ENCODE data around the gene PTPN7.

Gene PTPN7

DNA sequence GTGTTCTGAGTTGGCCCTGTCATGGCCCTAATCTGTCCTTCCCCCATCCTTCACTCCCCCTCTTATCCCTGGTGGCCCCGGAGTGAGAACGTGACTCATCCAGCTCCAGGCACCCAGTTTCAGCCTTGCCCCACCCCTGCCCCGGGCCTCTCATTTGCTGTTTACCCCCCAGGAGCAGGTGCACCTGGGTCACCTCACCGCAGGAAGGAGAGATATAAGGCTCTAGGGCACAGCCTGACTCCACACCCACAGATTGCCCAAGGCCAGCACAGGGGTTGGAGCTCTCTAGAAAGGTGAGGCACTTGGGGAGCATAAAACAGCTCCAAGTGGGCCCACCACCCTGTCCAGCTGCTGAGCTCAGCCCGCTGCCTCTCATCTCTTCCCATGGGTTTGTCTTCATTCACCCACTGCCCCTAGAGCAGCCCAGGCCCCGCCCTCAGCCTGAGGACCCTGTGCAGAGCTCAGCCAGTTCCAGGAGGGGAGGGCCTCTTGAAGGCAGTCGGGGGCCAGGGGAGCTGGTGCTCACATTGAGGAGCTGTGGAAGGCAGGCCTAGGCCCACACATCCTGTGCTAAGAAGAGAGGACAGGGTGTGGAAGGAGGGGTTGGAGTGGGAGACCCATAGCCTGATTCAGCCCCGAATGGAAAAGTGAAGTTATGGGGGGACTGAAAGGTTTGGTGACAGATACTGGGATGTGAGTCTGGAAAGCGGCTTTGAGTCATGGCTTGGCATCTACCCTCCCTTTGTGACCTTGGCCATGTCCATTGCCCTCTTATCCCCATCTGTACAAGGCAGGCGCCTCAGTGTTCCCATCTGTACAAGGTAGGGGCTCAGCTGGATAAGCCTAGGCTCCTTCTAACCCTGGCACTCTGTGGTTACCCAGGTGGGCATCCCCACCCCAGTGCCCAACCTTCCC lies 53.8 kb downstream of the PTPN7 start:
- DNase-seq (ENCODE audit: low read depth), result no peak

DNA sequence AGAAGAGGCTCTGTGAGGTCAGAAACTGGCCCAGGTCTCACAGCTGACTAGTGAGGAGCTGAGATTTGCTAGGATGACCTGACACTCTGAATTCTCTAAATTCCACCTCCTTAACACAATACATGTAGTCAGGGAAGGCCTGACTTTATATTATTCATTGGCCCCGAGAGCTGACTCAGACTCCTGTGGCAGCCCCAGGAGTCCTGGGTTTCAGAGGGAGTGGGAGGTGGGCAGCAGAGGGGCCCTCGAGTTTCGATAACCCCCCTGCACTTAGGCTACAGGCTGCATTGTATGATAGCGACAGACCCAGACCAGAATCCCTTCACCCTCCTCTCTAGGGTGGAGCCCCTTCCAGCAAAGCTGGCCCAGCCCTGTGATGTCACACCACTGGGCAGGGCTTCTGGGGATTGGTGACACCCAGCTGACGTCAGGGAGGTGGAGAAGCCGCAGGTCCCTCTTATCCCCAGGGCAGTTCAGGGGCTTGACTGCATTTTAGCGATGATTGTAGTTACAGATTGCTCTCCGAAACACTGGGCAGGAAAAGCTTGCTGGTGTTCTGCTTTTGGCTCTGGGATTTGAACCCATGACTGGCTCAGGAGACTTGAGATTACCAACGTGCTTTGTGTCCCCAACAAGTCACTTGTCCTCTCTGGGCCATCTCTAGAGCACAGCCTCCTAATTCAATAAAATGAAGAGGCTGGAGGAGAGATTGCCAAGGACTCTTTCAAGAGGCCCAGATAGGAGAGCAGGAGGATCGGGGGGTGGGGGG lies 54.6 kb downstream of the PTPN7 start:
- no peak for DNase-seq (ENCODE audit: low read depth)

DNA sequence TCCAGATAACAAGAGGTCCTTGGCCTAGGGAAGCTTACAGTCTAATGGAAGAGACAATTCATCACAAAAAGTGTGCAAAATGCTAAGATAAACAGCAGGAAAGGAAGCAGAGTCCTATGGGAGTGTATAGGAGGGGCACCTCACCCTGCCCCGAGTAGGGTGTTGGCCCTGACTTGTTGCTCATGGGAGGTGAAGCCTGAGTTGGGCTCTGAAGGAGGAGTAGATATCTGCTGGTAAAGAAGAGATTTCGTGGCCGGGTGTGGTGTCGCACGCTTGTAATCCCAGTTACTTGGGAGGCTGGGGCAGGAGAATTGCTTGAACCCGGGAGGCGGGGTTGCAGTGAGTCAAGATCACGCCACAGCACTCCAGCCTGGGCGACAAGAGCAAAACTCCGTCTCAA lies 56.3 kb downstream of the PTPN7 start:
- DNase-seq (ENCODE audit: low read depth), result no peak

DNA sequence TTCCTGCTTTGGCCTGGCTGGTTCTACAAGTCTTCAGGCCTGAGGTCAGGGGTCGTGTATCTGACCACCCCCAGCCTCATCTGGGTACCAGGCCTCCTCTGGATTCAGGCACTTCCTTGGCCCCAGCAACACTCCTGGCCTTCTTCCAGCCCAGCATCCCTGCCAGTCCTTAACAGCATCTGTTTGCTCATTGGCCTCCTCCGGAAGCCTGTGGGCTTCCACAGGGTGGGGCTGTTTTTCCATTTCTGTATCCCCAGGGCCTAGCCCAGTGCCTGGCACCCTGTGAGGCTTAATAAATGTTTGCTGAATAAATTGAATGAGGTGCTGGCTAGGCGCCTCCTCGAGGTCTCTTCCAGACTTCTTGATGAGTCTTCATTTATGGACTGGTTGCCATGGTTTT lies 59.2 kb downstream of the PTPN7 start:
- no peak for DNase-seq (ENCODE audit: low read depth)
